Measurements from ENCODE around the gene PKHD1.

PKHD1 gene

DNA sequence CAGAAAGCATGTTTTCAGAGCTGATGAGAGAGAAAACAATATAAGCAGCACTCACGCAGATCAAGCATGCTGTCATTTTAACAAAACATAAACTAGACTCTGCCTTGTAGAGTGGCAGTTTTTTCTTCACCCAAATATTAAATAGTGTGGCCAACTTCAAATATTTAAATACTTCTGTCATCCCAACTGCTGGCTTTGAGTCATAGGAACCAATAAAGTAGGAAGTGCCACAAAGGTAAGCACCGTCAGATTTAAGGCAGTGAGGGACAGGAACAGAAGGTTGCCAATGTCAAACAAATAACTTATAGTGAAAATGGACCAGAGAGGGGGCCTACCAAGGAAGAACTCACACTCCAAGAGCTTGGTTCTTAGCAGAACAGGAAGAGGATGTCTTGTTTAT, 222.2 kb downstream of the PKHD1 start:
- no peak for TF ChIP-seq CEBPB (IDR thresholded peaks at IDR 0.05)
- no peak for TF ChIP-seq NFIC (IDR thresholded peaks at IDR 0.05)
- no peak for TF ChIP-seq EP300 (IDR thresholded peaks at IDR 0.05; ENCODE audit: borderline replicate concordance)
- TF ChIP-seq FOXM1 (IDR thresholded peaks at IDR 0.05; ENCODE audit: borderline replicate concordance, low read depth): no peak
- TF ChIP-seq TAF1 (IDR thresholded peaks at IDR 0.05; ENCODE audit: low read depth): no peak
- TF ChIP-seq, protein P1, sequence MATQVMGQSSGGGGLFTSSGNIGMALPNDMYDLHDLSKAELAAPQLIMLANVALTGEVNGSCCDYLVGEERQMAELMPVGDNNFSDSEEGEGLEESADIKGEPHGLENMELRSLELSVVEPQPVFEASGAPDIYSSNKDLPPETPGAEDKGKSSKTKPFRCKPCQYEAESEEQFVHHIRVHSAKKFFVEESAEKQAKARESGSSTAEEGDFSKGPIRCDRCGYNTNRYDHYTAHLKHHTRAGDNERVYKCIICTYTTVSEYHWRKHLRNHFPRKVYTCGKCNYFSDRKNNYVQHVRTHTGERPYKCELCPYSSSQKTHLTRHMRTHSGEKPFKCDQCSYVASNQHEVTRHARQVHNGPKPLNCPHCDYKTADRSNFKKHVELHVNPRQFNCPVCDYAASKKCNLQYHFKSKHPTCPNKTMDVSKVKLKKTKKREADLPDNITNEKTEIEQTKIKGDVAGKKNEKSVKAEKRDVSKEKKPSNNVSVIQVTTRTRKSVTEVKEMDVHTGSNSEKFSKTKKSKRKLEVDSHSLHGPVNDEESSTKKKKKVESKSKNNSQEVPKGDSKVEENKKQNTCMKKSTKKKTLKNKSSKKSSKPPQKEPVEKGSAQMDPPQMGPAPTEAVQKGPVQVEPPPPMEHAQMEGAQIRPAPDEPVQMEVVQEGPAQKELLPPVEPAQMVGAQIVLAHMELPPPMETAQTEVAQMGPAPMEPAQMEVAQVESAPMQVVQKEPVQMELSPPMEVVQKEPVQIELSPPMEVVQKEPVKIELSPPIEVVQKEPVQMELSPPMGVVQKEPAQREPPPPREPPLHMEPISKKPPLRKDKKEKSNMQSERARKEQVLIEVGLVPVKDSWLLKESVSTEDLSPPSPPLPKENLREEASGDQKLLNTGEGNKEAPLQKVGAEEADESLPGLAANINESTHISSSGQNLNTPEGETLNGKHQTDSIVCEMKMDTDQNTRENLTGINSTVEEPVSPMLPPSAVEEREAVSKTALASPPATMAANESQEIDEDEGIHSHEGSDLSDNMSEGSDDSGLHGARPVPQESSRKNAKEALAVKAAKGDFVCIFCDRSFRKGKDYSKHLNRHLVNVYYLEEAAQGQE (IDR thresholded peaks at IDR 0.05; ENCODE audit: low read depth): no peak
- no peak for TF ChIP-seq ZBTB7A (IDR thresholded peaks at IDR 0.05; ENCODE audit: low read depth)
- TF ChIP-seq TEAD4 (IDR thresholded peaks at IDR 0.05): no peak
- no peak for TF ChIP-seq RAD21 (IDR thresholded peaks at IDR 0.05; ENCODE audit: low read depth)
- TF ChIP-seq, protein P2, sequence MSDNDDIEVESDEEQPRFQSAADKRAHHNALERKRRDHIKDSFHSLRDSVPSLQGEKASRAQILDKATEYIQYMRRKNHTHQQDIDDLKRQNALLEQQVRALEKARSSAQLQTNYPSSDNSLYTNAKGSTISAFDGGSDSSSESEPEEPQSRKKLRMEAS (IDR thresholded peaks at IDR 0.05): no peak
- TF ChIP-seq EGR1 (IDR thresholded peaks at IDR 0.05): no peak
- TF ChIP-seq CREB1 (IDR thresholded peaks at IDR 0.05; ENCODE audit: low read depth): no peak
- TF ChIP-seq TCF12 (IDR thresholded peaks at IDR 0.05; ENCODE audit: low read depth): no peak
- TF ChIP-seq, protein P3, sequence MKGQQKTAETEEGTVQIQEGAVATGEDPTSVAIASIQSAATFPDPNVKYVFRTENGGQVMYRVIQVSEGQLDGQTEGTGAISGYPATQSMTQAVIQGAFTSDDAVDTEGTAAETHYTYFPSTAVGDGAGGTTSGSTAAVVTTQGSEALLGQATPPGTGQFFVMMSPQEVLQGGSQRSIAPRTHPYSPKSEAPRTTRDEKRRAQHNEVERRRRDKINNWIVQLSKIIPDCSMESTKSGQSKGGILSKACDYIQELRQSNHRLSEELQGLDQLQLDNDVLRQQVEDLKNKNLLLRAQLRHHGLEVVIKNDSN (IDR thresholded peaks at IDR 0.05): no peak
- no peak for TF ChIP-seq YY1 (IDR thresholded peaks at IDR 0.05; ENCODE audit: low read depth)

DNA sequence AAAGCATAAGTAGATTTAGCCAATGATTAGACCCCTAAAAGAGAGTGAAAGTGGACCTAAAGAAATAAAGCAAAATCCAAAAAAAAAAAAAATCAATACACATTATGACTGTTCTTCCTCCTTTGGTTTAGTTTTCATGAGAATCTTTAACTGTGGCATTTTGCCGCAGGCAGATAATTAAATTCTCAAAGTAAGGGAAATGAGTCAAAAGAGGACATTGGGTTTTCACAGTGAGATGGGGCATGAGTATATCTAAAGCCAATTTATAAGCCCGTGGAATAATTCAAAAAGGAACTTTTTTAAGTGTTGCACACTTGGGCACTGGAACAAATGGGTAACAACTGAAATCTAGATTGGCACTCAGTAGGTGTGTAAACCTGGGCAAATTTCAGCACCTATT, 230.3 kb downstream of the PKHD1 start:
- no peak for TF ChIP-seq RAD21 (IDR thresholded peaks at IDR 0.05; ENCODE audit: low read depth)

DNA sequence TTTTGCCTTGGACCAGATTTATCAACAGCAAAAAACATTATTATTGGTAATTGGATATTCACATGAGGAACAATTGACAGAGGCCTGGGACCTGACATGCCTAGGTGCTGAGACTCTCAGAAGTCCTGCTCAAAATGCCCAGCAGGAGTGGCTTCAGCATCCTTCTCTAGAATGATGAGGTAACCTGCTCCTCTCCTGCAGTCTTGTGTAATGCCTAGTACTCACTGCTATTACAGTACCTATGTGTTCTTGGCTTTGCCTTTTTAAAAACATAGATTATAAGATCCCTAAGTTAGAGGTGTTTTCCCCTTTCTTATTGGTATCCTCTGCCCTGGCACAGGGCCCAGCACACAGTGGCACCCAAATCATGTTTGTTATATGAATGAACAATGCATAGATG, 230.9 kb downstream of the PKHD1 start:
- TF ChIP-seq FOXM1 (IDR thresholded peaks at IDR 0.05; ENCODE audit: borderline replicate concordance, low read depth): no peak
- TF ChIP-seq TEAD4 (IDR thresholded peaks at IDR 0.05): no peak
- no peak for TF ChIP-seq YY1 (IDR thresholded peaks at IDR 0.05; ENCODE audit: low read depth)
- no peak for TF ChIP-seq EP300 (IDR thresholded peaks at IDR 0.05; ENCODE audit: borderline replicate concordance)
- TF ChIP-seq, protein P1 (IDR thresholded peaks at IDR 0.05; ENCODE audit: low read depth): no peak
- no peak for TF ChIP-seq CEBPB (IDR thresholded peaks at IDR 0.05)
- TF ChIP-seq, protein P3 (IDR thresholded peaks at IDR 0.05): no peak
- no peak for TF ChIP-seq NFIC (IDR thresholded peaks at IDR 0.05)
- TF ChIP-seq CREB1 (IDR thresholded peaks at IDR 0.05; ENCODE audit: low read depth): no peak
- TF ChIP-seq TCF12 (IDR thresholded peaks at IDR 0.05; ENCODE audit: low read depth): no peak
- TF ChIP-seq EGR1 (IDR thresholded peaks at IDR 0.05): no peak
- TF ChIP-seq, protein P2 (IDR thresholded peaks at IDR 0.05): no peak
- no peak for TF ChIP-seq ZBTB7A (IDR thresholded peaks at IDR 0.05; ENCODE audit: low read depth)
- TF ChIP-seq RAD21 (IDR thresholded peaks at IDR 0.05; ENCODE audit: low read depth): no peak
- TF ChIP-seq TAF1 (IDR thresholded peaks at IDR 0.05; ENCODE audit: low read depth): no peak

DNA sequence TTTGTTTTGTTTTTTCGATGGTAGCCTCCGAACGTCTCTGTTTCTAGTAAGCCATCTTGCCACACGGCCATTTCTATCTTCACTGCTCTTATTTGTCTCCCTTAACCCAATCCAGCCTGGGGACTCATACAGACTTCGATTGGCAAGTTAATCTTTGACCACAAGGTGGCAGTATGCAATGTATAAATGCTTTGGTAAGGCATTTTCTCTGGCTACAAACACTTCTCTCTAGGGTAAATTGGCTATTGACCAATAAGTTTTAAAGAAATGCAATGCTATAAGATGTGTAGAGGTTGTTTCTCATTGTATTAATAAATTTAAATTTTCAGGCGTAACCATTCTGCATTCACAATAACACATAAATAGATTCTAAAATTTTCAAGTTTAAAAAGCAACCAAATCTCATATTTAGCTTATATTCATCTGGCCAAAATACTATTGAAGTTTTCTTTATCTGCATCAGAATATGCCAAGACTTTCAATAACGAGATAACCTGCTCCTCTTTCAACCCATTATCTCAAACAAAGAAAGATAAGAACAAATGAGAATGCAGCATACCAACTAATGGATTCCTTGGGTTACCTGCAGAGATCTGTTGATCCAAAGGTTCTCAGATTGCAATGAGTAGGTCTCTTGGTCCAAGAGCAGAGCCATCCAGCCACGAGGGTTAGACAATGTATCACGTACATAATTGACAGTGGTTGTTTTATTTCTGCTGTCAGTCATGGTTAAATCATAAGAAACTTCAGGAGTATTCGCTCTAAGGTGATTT, 231.9 kb downstream of the PKHD1 start:
- TF ChIP-seq, protein P2 (IDR thresholded peaks at IDR 0.05): no peak
- TF ChIP-seq RAD21 (IDR thresholded peaks at IDR 0.05; ENCODE audit: low read depth): peak; percentile 55

DNA sequence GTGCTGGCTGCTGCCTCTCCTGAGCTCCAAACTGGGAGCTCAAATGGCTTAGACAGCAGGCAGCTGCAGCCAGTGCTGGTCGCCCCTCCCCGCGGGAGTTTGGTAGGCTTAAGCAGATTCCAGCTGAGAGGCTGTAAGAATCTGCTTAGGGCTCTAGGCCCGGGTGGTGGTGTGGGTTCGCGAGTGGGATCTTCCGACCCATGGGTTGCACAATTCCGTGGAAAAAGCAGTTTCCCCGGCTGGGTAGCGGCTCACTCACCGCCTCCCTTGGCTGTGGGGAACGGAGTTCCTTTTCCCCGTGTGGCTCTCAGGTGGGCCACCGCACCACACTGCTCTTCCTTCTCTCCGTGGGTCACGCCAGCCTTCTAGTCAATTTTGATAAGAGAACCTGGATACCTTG, 232.5 kb downstream of the PKHD1 start:
- TF ChIP-seq ZBTB7A (IDR thresholded peaks at IDR 0.05; ENCODE audit: low read depth): no peak
- no peak for TF ChIP-seq NFIC (IDR thresholded peaks at IDR 0.05)
- no peak for TF ChIP-seq TCF12 (IDR thresholded peaks at IDR 0.05; ENCODE audit: low read depth)
- no peak for TF ChIP-seq FOXM1 (IDR thresholded peaks at IDR 0.05; ENCODE audit: borderline replicate concordance, low read depth)
- no peak for TF ChIP-seq CEBPB (IDR thresholded peaks at IDR 0.05)
- TF ChIP-seq, protein P2 (IDR thresholded peaks at IDR 0.05): no peak
- TF ChIP-seq, protein P3 (IDR thresholded peaks at IDR 0.05): no peak
- TF ChIP-seq, protein P1 (IDR thresholded peaks at IDR 0.05; ENCODE audit: low read depth): no peak
- TF ChIP-seq TAF1 (IDR thresholded peaks at IDR 0.05; ENCODE audit: low read depth): no peak
- TF ChIP-seq EGR1 (IDR thresholded peaks at IDR 0.05): no peak
- no peak for TF ChIP-seq TEAD4 (IDR thresholded peaks at IDR 0.05)
- no peak for TF ChIP-seq YY1 (IDR thresholded peaks at IDR 0.05; ENCODE audit: low read depth)
- TF ChIP-seq EP300 (IDR thresholded peaks at IDR 0.05; ENCODE audit: borderline replicate concordance): no peak
- no peak for TF ChIP-seq RAD21 (IDR thresholded peaks at IDR 0.05; ENCODE audit: low read depth)
- TF ChIP-seq CREB1 (IDR thresholded peaks at IDR 0.05; ENCODE audit: low read depth): no peak

Data from Ishikawa (cell line).